Limb (tissue), 2 donors: ENCODE data around the gene MESD.
"Not testable (repeated sequence)": the region's sequence is repeated elsewhere in the genome, so short reads cannot be mapped to it uniquely, and the experiment has no call there.

ENCODE experiments used
- DNase-seq, 2 donors: peaks; one replicate each; pipeline ENCODE4 v3.0.0-alpha.2; 2016; ENCODE audit errors: extremely low spot score in 2 of 2

Gene MESD

GRCh38 chr15:80966431-80967197 is 23.0 kb downstream of the MESD start:
- DNase-seq, result no peak

GRCh38 chr15:80965454-80965853 is 24.2 kb downstream of the MESD start:
- DNase-seq, result not testable (repeated sequence)

- no peak for DNase-seq
These were observed 30.7 kb downstream of the MESD start for GRCh38 chr15:80958818-80959495.

- no peak for DNase-seq
These were observed 31.6 kb downstream of the MESD start for GRCh38 chr15:80957976-80958375.

GRCh38 chr15:80957556-80957955 is 32.1 kb downstream of the MESD start:
- DNase-seq, result no peak

- not testable (repeated sequence) for DNase-seq
These were observed 33.8 kb downstream of the MESD start for GRCh38 chr15:80955571-80956452.

GRCh38 chr15:80953953-80954778 is 35.5 kb downstream of the MESD start:
- DNase-seq, result no peak

- peak in 1 of 2 donors; percentile 8 for DNase-seq
These were observed 36.3 kb downstream of the MESD start for GRCh38 chr15:80953001-80953952.

GRCh38 chr15:80951941-80952340 is 37.7 kb downstream of the MESD start:
- no peak for DNase-seq

GRCh38 chr15:80950291-80951078 is 39.1 kb downstream of the MESD start:
- peak in 1 of 2 donors; percentile 6 for DNase-seq

- DNase-seq, result no peak
These were observed 39.9 kb downstream of the MESD start for GRCh38 chr15:80949756-80950155.

GRCh38 chr15:80948651-80949292 is 40.8 kb downstream of the MESD start:
- DNase-seq, result no peak

- DNase-seq, result no peak
These were observed 43.0 kb downstream of the MESD start for GRCh38 chr15:80946576-80946975.

GRCh38 chr15:80945605-80946004 is 44.0 kb downstream of the MESD start:
- no peak for DNase-seq

- no peak for DNase-seq
These were observed 44.8 kb downstream of the MESD start for GRCh38 chr15:80944818-80945217.

- no peak for DNase-seq
These were observed 46.7 kb downstream of the MESD start for GRCh38 chr15:80942746-80943565.

GRCh38 chr15:80942266-80942665 is 47.4 kb downstream of the MESD start:
- DNase-seq, result no peak

GRCh38 chr15:80940851-80941250 is 48.8 kb downstream of the MESD start:
- DNase-seq, result no peak
